GM21447 (cell line): ENCODE results near the gene LRRC43.

Source experiments
- ATAC-seq: cut with Tn5 transposase; IDR thresholded peaks from one replicate; pipeline ENCODE4 v1.9.1; 2021; ENCODE audit not compliant: unreplicated experiment

The LRRC43 gene

GRCh38 chr12:122182887-122183587 is at the start of gene LRRC43:
LRRC43 (plus strand) TSS chr12:122183123; CDS start chr12:122183145, 22 bp downstream.
- ATAC-seq, result no peak

- ATAC-seq, result no peak
These were observed 49.6 kb upstream of the LRRC43 start for GRCh38 chr12:122133192-122133950.

GRCh38 chr12:122135437-122136031 is 47.4 kb upstream of the LRRC43 start:
- no peak for ATAC-seq

GRCh38 chr12:122137229-122137628 is 45.7 kb upstream of the LRRC43 start:
- ATAC-seq, result no peak

- no peak for ATAC-seq
These were observed 45.2 kb upstream of the LRRC43 start for GRCh38 chr12:122137681-122138080.

- ATAC-seq, result no peak
These were observed 44.7 kb upstream of the LRRC43 start for GRCh38 chr12:122138181-122138580.

GRCh38 chr12:122138616-122139015 is 44.3 kb upstream of the LRRC43 start:
- ATAC-seq, result no peak

- ATAC-seq, result no peak
These were observed 43.7 kb upstream of the LRRC43 start for GRCh38 chr12:122139266-122139665.

GRCh38 chr12:122139941-122140340 is 43.0 kb upstream of the LRRC43 start:
- ATAC-seq, result no peak

GRCh38 chr12:122140467-122141257 is 42.3 kb upstream of the LRRC43 start:
- no peak for ATAC-seq

- ATAC-seq, result no peak
These were observed 40.8 kb upstream of the LRRC43 start for GRCh38 chr12:122141911-122142725.

- no peak for ATAC-seq
These were observed 40.1 kb upstream of the LRRC43 start for GRCh38 chr12:122142857-122143256.

GRCh38 chr12:122144885-122145284 is 38.0 kb upstream of the LRRC43 start:
- no peak for ATAC-seq

GRCh38 chr12:122145505-122146330 is 37.2 kb upstream of the LRRC43 start:
- no peak for ATAC-seq

- no peak for ATAC-seq
These were observed 35.2 kb upstream of the LRRC43 start for GRCh38 chr12:122147514-122148290.

GRCh38 chr12:122148657-122149056 is 34.3 kb upstream of the LRRC43 start:
- ATAC-seq, result no peak

- ATAC-seq, result no peak
These were observed 32.7 kb upstream of the LRRC43 start for GRCh38 chr12:122150127-122150681.

GRCh38 chr12:122152754-122153153 is 30.2 kb upstream of the LRRC43 start:
- no peak for ATAC-seq
